ENCODE data around the gene CLK2. TPM values are rescaled to one million over a fixed set of nuclear protein-coding genes. Genes with fewer than 3 reads are reported as not detected.

CLK2 gene
- total and polyA plus RNA-seq, 9 of the 15 experiments (the other 6 are each of a cell fraction or from before 2014, with no cell fraction given), result 13.5 to 81.4 (median 39.6) TPM

GRCh38 chr1:155307247-155307740, 34.0 kb upstream of the CLK2 start (continued):
- TF ChIP-seq ZBTB2 (IDR thresholded peaks at IDR 0.05), result 0 out of 2 replicates have a peak, but pooled peaks have one; percentile 48
- TF ChIP-seq ZNF592 (IDR thresholded peaks at IDR 0.05), result peak; percentile 100
- no peak for TF ChIP-seq TARDBP (IDR thresholded peaks at IDR 0.05)
- no peak for TF ChIP-seq CGGBP1 (CRISPR knock-in tag; IDR thresholded peaks at IDR 0.05)
- TF ChIP-seq AFF1 (IDR thresholded peaks at IDR 0.05; ENCODE audit: low read depth in 1 of 2, partially characterized antibody in 2 of 2), result no peak
- TF ChIP-seq ZNF696 (CRISPR knock-in tag; conservative IDR thresholded peaks at IDR 0.05), result peak; percentile 83
- TF ChIP-seq RAD21 (CRISPR knock-in tag; conservative IDR thresholded peaks at IDR 0.05 in 1 of 2, IDR thresholded peaks at IDR 0.05 in 1 of 2), result peak; percentile 74 to 86
- TF ChIP-seq ARID3B (CRISPR knock-in tag; IDR thresholded peaks at IDR 0.05; ENCODE audit: borderline replicate concordance), result peak; percentile 73; the same call in 1 of the 2 replicates
- TF ChIP-seq ZNF41 (CRISPR knock-in tag; conservative IDR thresholded peaks at IDR 0.05), result peak; percentile 96
- TF ChIP-seq ZNF655 (CRISPR knock-in tag; IDR thresholded peaks at IDR 0.05), result no peak
- peak; percentile 13; the same call in 1 of the 2 replicates for TF ChIP-seq CEBPG (CRISPR knock-in tag; IDR thresholded peaks at IDR 0.05)
- peak in 1 of 2 experiments; percentile 23; a peak in 1 of 4 replicates for TF ChIP-seq CEBPG (tag; conservative IDR thresholded peaks at IDR 0.05 in 1 of 2, IDR thresholded peaks at IDR 0.05 in 1 of 2)
- peak; percentile 66 for TF ChIP-seq NUFIP1 (IDR thresholded peaks at IDR 0.05; ENCODE audit: partially characterized antibody)
- 0 out of 2 replicates have a peak, but pooled peaks have one; percentile 69 for TF ChIP-seq DPF2 (IDR thresholded peaks at IDR 0.05)
